Loucy (cell line): Measurements from ENCODE around the gene ARHGAP40.

ENCODE experiments used
- CTCF ChIP-seq: fragments of 200-600 bp; sonication (generic); conservative IDR thresholded peaks from 2 replicates; pipeline ENCODE4 v1.5.1; 2014; ENCODE audit warnings: mild to moderate bottlenecking, antibody characterized with exemption, low read length
- EZH2phosphoT487 ChIP-seq: fragments of 200-600 bp; IDR thresholded peaks from 2 replicates; pipeline ENCODE4 v1.6.1; 2018; ENCODE audit warnings: antibody characterized with exemption, mild to moderate bottlenecking, moderate library complexity, borderline replicate concordance

- TF ChIP-seq CTCF (no peak), EZH2phosphoT487 (no peak)
Measured at GRCh38 chr20:38659597-38659880, 57.9 kb downstream of the ARHGAP40 start.
